Mammary epithelial cell (primary cell): Measurements from ENCODE around the gene KLHL18.

Experiments
- CTCF ChIP-seq, 2 donors: IDR thresholded peaks in 1 of 2; conservative IDR thresholded peaks in 1 of 2; 2 replicates each; pipeline ENCODE4 v1.5.1; 2011 to 2012; ENCODE audit warnings: inconsistent platforms in 2 of 2, low read length in 2 of 2, mild to moderate bottlenecking in 2 of 2, control low read depth in 1 of 2, low read depth in 1 of 2; ENCODE audit not compliant: insufficient read depth in 1 of 2; ENCODE audit errors: extremely low read depth in 1 of 2
- EZH2 ChIP-seq: IDR thresholded peaks from 2 replicates; pipeline ENCODE4 v1.6.1; 2012; ENCODE audit warnings: low read length, inconsistent platforms, borderline replicate concordance

- TF ChIP-seq CTCF (conservative IDR thresholded peaks at IDR 0.05 in 1 of 2, IDR thresholded peaks at IDR 0.05 in 1 of 2; ENCODE audit: extremely low read depth in 1 of 2, insufficient read depth in 1 of 2, low read depth in 1 of 2, low read length in 2 of 2) (no peak), EZH2 (no peak)
Measured at GRCh38 chr3:47381317-47382157, 98.8 kb downstream of the KLHL18 start.
